ENCODE measurements around the gene GVQW3.

GVQW3 gene

DNA sequence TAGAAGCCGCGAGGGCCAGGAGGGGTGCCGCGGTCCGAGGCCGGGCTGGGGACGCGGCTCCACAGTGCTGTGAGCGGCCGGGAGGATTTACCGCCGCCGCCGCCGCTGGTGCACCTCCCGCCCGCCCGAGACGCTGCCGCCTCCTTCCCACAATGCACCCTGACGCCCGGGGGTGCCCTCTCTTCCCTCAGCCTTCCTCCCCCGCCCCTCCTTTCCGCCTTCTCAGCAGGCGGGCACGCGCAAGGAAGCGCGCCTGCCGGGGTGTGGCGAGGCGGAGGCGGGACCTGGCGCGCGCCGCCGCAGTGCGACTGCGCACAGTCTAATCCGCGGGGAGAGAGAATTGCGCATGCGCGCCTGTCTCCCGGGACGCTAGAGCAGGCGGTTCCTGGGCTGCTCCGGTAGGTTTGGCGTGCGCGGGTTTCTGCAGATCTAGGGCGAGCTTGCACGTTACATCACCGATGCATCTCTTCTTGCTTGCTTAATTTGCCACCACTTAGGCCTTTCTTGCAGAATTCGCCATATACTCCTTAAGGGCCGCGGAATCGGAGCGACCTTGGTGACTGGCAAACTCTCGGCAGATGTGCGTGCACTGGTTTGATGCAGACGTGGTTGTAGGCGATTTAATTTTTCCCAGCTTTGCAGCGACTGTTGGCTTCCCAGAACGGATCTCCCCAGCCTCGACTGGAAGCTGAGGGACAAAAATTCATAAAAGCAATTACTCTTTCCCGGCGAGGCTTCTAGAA lies at the start of gene GVQW3, which contains the start of gene THAP12:
TSS of gene GVQW3 (plus strand) at position 347 of the 743 bp plus-strand sequence. CDS start 506 bp downstream, outside the sequence.
TSS of gene THAP12 (minus strand) at position 156 of the 743 bp plus-strand sequence. CDS start 296 bp downstream, outside the sequence.
- Histone ChIP-seq H3K4me3 (peak within 1 kb of the TSS; percentile 63), H3K36me3 (replicated peaks) (0 out of 2 replicates have a peak, but pooled peaks cover 3% of the 10 kb centered on the region), H3K27me3 (ENCODE audit: low read depth) (no peaks in the 10 kb centered on the region), H3K9me3 (peaks cover 10% of the 10 kb centered on the region), H3K4me1 (peaks cover 12% of the 10 kb centered on the region)
- in situ Hi-C loops (cut with MboI; ENCODE audit: low sequenced_read_pairs) = no loop called here
- DNase-seq (ENCODE audit: low spot score in 2 of 2) = peak; percentile 91 to 98

GRCh38 chr11:76334826-76335389 lies 46.2 kb upstream of the GVQW3 start:
- in situ Hi-C loops (cut with MboI; ENCODE audit: low sequenced_read_pairs) = no loop called here
- peaks cover 22% of the 10 kb centered on the region for H3K9me3 ChIP-seq

GRCh38 chr11:76335842-76336241 lies 45.3 kb upstream of the GVQW3 start:
- in situ Hi-C loops (cut with MboI; ENCODE audit: low sequenced_read_pairs) = no loop called here
- H3K36me3 ChIP-seq (replicated peaks) = no peaks in the 10 kb centered on the region
- DNase-seq (ENCODE audit: low spot score in 2 of 2) = no peak
- H3K4me3 ChIP-seq = no peak overlapping the region
- no peaks in the 10 kb centered on the region for H3K27me3 ChIP-seq (ENCODE audit: low read depth)
- H3K9me3 ChIP-seq = peaks cover 22% of the 10 kb centered on the region
- no peaks in the 10 kb centered on the region for H3K4me1 ChIP-seq

More at GRCh38 chr11:76334826-76335389, 46.2 kb upstream of the GVQW3 start:
- Histone ChIP-seq H3K27me3 (ENCODE audit: low read depth) (no peaks in the 10 kb centered on the region), H3K36me3 (replicated peaks) (no peaks in the 10 kb centered on the region), H3K4me3 (no peak overlapping the region), H3K4me1 (no peaks in the 10 kb centered on the region)
- no peak for DNase-seq (ENCODE audit: low spot score in 2 of 2)

DNA sequence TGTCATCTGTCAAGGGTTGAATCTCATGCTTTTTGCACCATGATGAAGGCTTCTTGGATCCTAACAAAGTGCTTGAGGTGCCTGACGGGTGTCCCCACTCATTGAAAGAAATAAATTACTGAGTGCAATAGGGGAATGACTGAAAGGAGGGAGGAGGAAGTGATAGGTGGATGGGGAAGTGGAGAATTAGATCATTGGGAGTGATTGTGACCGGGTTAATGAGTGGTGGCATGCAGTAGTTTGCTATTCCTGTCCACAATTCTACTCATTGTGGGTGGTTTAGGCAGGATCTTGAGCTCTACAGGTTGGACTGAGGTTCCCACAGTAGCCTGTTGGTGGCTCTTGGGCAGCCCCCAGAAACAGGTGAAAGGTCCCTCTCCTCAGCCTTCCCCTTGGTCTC lies 44.5 kb upstream of the GVQW3 start:
- in situ Hi-C loops (cut with MboI; ENCODE audit: low sequenced_read_pairs) = no loop called here
- no peak for DNase-seq (ENCODE audit: low spot score in 2 of 2)
- no peaks in the 10 kb centered on the region for H3K4me1 ChIP-seq
- H3K36me3 ChIP-seq (replicated peaks) = no peaks in the 10 kb centered on the region
- H3K9me3 ChIP-seq = peaks cover 22% of the 10 kb centered on the region
- no peak overlapping the region for H3K4me3 ChIP-seq
- H3K27me3 ChIP-seq (ENCODE audit: low read depth) = no peaks in the 10 kb centered on the region

- peaks cover 22% of the 10 kb centered on the region for H3K9me3 ChIP-seq
- no peak for DNase-seq (ENCODE audit: low spot score in 2 of 2)
- in situ Hi-C loops (cut with MboI; ENCODE audit: low sequenced_read_pairs) = no loop called here
- H3K36me3 ChIP-seq (replicated peaks) = no peaks in the 10 kb centered on the region
- H3K27me3 ChIP-seq (ENCODE audit: low read depth) = no peaks in the 10 kb centered on the region
- no peak overlapping the region for H3K4me3 ChIP-seq
- H3K4me1 ChIP-seq = no peaks in the 10 kb centered on the region
Measured at GRCh38 chr11:76337469-76337868, 43.7 kb upstream of the GVQW3 start.

DNA sequence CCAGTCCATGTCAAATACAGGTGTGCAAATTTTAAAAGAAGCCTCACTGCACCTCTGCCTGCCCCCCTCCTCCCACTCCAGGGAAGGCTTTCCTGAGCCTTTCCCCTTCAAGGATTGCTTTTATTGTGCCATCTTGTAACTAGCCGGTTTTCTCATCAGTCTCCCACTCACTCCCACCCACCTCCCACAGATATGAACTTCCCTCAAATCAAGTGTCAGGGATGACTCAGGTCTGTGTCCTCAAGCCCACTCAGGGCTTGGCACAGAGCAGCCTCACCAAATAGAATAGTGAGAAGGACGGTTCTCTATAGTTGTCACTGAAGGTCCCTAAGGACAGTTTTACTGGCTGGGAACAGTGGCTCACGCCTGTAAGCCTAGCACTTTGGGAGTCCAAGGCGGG lies 43.2 kb upstream of the GVQW3 start:
- Histone ChIP-seq H3K4me3 (no peak overlapping the region), H3K4me1 (no peaks in the 10 kb centered on the region), H3K9me3 (peaks cover 22% of the 10 kb centered on the region), H3K36me3 (replicated peaks) (no peaks in the 10 kb centered on the region), H3K27me3 (ENCODE audit: low read depth) (no peaks in the 10 kb centered on the region)
- in situ Hi-C loops (cut with MboI; ENCODE audit: low sequenced_read_pairs) = no loop called here
- no peak for DNase-seq (ENCODE audit: low spot score in 2 of 2)

DNA sequence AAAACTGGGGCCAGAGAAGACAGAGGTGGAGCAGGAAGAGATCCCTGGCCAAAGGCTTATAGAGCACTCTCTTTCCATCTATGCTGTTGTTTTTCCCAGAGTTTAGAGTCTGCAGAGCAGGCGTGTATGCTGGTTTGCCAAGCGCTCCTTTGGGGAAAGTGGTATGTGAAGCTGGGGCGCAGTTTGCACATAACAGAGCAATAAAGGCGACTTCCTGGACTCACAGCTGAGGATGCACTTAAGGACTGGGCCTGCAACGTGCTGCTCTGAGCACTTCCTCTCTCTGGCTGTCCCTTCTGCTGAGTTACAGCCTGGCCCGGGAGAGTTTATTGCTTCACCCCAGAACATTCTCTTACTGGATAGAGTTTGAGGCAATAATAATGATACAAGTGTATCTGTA lies 41.9 kb upstream of the GVQW3 start:
- no peaks in the 10 kb centered on the region for H3K27me3 ChIP-seq (ENCODE audit: low read depth)

DNA sequence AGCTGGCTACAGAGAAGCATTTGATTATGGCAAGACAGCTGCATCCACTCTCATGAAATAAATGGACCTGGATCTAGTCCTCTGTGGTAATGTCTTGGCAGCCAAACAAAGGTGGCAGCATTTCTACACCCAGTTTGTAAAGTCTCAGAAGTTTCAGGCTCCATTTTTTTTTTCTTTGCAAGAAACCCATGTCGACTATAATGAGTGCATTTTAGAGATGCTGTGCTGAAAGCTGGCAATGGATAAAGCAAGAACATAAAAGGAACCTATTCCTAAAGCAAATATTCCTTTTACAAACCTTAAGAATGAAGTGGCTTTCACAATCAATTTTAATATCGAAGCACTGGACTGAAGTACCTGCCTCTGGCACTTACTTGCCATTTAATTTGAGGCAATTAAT lies 33.7 kb upstream of the GVQW3 start:
- peaks cover 17% of the 10 kb centered on the region for H3K36me3 ChIP-seq (replicated peaks)
- DNase-seq (ENCODE audit: low spot score in 2 of 2) = no peak
- H3K4me3 ChIP-seq = no peak overlapping the region
- no peaks in the 10 kb centered on the region for H3K27me3 ChIP-seq (ENCODE audit: low read depth)
- no peaks in the 10 kb centered on the region for H3K9me3 ChIP-seq
- H3K4me1 ChIP-seq = no peaks in the 10 kb centered on the region
- in situ Hi-C loops (cut with MboI; ENCODE audit: low sequenced_read_pairs) = no loop called here

More for the DNA sequence above, 41.9 kb upstream of the GVQW3 start:
- in situ Hi-C loops (cut with MboI; ENCODE audit: low sequenced_read_pairs) = no loop called here
- no peak overlapping the region for H3K4me3 ChIP-seq
- DNase-seq (ENCODE audit: low spot score in 2 of 2) = no peak
- no peaks in the 10 kb centered on the region for H3K36me3 ChIP-seq (replicated peaks)
- no peaks in the 10 kb centered on the region for H3K4me1 ChIP-seq
- H3K9me3 ChIP-seq = peaks cover 20% of the 10 kb centered on the region

- Histone ChIP-seq H3K4me1 (no peaks in the 10 kb centered on the region), H3K4me3 (no peak overlapping the region), H3K27me3 (ENCODE audit: low read depth) (no peaks in the 10 kb centered on the region), H3K36me3 (replicated peaks) (peaks cover 25% of the 10 kb centered on the region), H3K9me3 (no peaks in the 10 kb centered on the region)
- DNase-seq (ENCODE audit: low spot score in 2 of 2) = no peak
- in situ Hi-C loops (cut with MboI; ENCODE audit: low sequenced_read_pairs) = no loop called here
Measured at GRCh38 chr11:76348348-76348747, 32.8 kb upstream of the GVQW3 start.

DNA sequence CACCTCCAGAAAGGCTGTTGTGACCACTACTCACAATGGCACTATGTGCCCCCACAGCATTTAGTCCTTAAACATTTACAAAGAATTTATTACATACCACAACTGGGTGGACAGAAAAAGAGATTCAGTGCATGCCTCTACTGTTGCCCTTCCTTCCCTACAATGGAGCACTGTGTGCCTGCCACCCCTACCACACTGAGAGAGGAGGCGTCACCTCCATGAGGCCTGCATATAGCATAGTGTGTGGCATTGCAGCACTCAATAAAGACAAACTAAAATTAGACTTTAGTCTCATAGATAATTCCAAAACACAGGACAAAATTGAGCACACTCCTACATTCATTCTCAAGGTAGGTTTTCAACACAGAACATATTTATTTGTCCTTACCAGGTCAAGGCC lies 26.0 kb upstream of the GVQW3 start:
- no peak for DNase-seq (ENCODE audit: low spot score in 2 of 2)
- in situ Hi-C loops (cut with MboI; ENCODE audit: low sequenced_read_pairs) = no loop called here
- H3K9me3 ChIP-seq = peaks cover 4% of the 10 kb centered on the region; the same call in 1 of the 2 replicates

GRCh38 chr11:76361374-76361773 lies 19.7 kb upstream of the GVQW3 start:
- in situ Hi-C loops (cut with MboI; ENCODE audit: low sequenced_read_pairs) = no loop called here
- Histone ChIP-seq H3K36me3 (replicated peaks) (peaks cover 30% of the 10 kb centered on the region), H3K4me1 (peaks cover 16% of the 10 kb centered on the region), H3K9me3 (no peaks in the 10 kb centered on the region), H3K4me3 (no peak overlapping the region), H3K27me3 (ENCODE audit: low read depth) (no peaks in the 10 kb centered on the region)
- DNase-seq (ENCODE audit: low spot score in 2 of 2) = no peak

More for the DNA sequence above, 26.0 kb upstream of the GVQW3 start:
- H3K4me1 ChIP-seq = peaks cover 12% of the 10 kb centered on the region
- no peaks in the 10 kb centered on the region for H3K27me3 ChIP-seq (ENCODE audit: low read depth)
- peaks cover 50% of the 10 kb centered on the region for H3K36me3 ChIP-seq (replicated peaks)
- no peak overlapping the region for H3K4me3 ChIP-seq

DNA sequence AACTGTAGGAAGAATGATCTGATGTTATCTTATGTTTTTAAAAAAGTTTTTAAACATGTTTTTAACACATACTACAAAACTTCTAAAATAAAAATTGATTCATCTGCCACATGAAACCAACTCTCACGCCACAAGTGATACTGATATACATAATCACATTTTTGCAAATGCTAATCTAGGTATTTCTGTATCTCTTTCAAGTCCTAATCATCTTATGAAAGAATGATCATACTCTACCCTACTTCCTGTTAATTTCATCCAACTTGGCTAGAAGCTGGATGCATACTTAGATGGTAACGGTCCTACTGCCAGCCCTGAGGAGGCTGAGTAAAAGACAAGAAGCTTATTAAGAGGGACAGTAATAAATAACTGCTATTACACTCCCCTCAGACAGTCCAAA lies 19.3 kb upstream of the GVQW3 start:
- Histone ChIP-seq H3K27me3 (ENCODE audit: low read depth) (no peaks in the 10 kb centered on the region), H3K4me3 (no peak overlapping the region), H3K4me1 (peaks cover 16% of the 10 kb centered on the region), H3K9me3 (no peaks in the 10 kb centered on the region), H3K36me3 (replicated peaks) (peaks cover 29% of the 10 kb centered on the region)
- in situ Hi-C loops (cut with MboI; ENCODE audit: low sequenced_read_pairs) = no loop called here
- no peak for DNase-seq (ENCODE audit: low spot score in 2 of 2)

DNA sequence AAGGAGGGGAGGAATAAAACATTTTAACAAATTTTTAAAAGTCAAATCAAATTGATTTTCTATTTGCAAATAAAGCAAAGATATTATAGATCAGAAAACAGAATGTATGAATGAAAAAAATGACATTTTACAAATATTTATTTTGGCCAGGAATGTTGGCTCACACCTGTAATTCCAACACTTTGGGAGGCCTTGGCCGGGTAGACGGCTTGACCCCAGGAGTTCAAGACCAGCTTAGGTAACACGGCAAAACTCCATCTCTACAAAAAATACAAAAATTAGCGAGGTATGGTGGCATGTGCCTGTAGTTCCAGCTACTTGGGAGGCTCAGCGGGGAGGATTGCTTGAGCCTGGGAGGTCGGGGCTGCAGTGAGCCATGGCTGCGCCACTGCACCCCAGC lies 18.4 kb upstream of the GVQW3 start:
- Histone ChIP-seq H3K9me3 (no peaks in the 10 kb centered on the region), H3K27me3 (ENCODE audit: low read depth) (no peaks in the 10 kb centered on the region), H3K4me1 (peaks cover 16% of the 10 kb centered on the region), H3K4me3 (no peak overlapping the region), H3K36me3 (replicated peaks) (peaks cover 27% of the 10 kb centered on the region)
- in situ Hi-C loops (cut with MboI; ENCODE audit: low sequenced_read_pairs) = no loop called here
- DNase-seq (ENCODE audit: low spot score in 2 of 2) = no peak

GRCh38 chr11:76365038-76365679 lies 16.0 kb upstream of the GVQW3 start:
- no peak for DNase-seq (ENCODE audit: low spot score in 2 of 2)
- in situ Hi-C loops (cut with MboI; ENCODE audit: low sequenced_read_pairs) = no loop called here
- Histone ChIP-seq H3K27me3 (ENCODE audit: low read depth) (no peaks in the 10 kb centered on the region), H3K9me3 (no peaks in the 10 kb centered on the region), H3K4me3 (no peak overlapping the region), H3K36me3 (replicated peaks) (peaks cover 19% of the 10 kb centered on the region), H3K4me1 (peaks cover 16% of the 10 kb centered on the region)

Data from HAP-1 (cell line).